Caki2 (cell line): ENCODE measurements around the gene ENO3. TPM values are rescaled to one million over a fixed set of nuclear protein-coding genes. Genes with fewer than 3 reads are reported as not detected.

Experiments used
- DNase-seq: peaks from one replicate; pipeline ENCODE4 v3.0.0-alpha.2; 2015; ENCODE audit warnings: low read depth
- in situ Hi-C: cut with HindIII; loops from 2 replicates; pipeline ENCODE4 v1.10.0; 2016; ENCODE audit warnings: low sequenced_read_pairs, low pct_unique_long_range_greater_than_20kb, mixed read lengths
- total RNA-seq: library from RNA; depleted of rRNA; stranded (reverse); fragments of >200 nt; shearing (Covaris generic); gene quantifications from 2 replicates; pipeline ENCODE4 v1.2.3, GENCODE V29; 2014; ENCODE audit warnings: low replicate concordance; rRNA removed

The ENO3 gene
- total RNA-seq, 1 experiment from 2014 or later = 4.5 TPM

GRCh38 chr17:4994081-4994595 lies 43.2 kb downstream of the ENO3 start:
- DNase-seq = no peak
- in situ Hi-C loops = no loop called here

- in situ Hi-C loops = no loop called here
- DNase-seq = peak; percentile 89
These were observed 46.5 kb downstream of the ENO3 start, which contains the start of the genes INCA1 and KIF1C for GRCh38 chr17:4997302-4998026. INCA1 (minus strand) TSS chr17:4997522; CDS start chr17:4994437, 3,085 bp downstream. KIF1C (plus strand) TSS chr17:4997950; CDS start chr17:5000247, 2,297 bp downstream.

GRCh38 chr17:4998027-4998731 lies 47.3 kb downstream of the ENO3 start:
- DNase-seq = no peak
- in situ Hi-C loops = no loop called here

- in situ Hi-C loops = no loop called here
- no peak for DNase-seq
These were observed 48.0 kb downstream of the ENO3 start for GRCh38 chr17:4998732-4999429.

GRCh38 chr17:4999430-5000093 lies 48.6 kb downstream of the ENO3 start:
- in situ Hi-C loops = no loop called here
- no peak for DNase-seq

GRCh38 chr17:5000237-5000639 lies 49.3 kb downstream of the ENO3 start:
- in situ Hi-C loops = no loop called here
- no peak for DNase-seq

GRCh38 chr17:5002121-5002788 lies 51.3 kb downstream of the ENO3 start:
- no peak for DNase-seq
- in situ Hi-C loops = no loop called here

- in situ Hi-C loops = no loop called here
- no peak for DNase-seq
These were observed 52.4 kb downstream of the ENO3 start for GRCh38 chr17:5003214-5003867.

Other genes starting within 250 kb of the ENO3 start
- 16.7 and 21.1 TPM in 2 replicates for gene PELP1, start 247.0 kb upstream of the ENO3 start, total RNA-seq
- 14.6 and 17.1 TPM in 2 replicates for gene ARRB2, start 240.5 kb upstream of the ENO3 start, total RNA-seq
- 21.8 and 23.9 TPM in 2 replicates for gene MED11, start 219.7 kb upstream of the ENO3 start, total RNA-seq
- gene ZMYND15, start 211.3 kb upstream of the ENO3 start, total RNA-seq = 0.03 and 0.09 TPM in 2 replicates
- 0.41 TPM in 1 of 2 replicates, not detected in the other for gene CXCL16, start 211.2 kb upstream of the ENO3 start, total RNA-seq
- gene TM4SF5, start 179.2 kb upstream of the ENO3 start, total RNA-seq = not detected in 2 replicates
- not detected in 2 replicates for gene VMO1, start 164.8 kb upstream of the ENO3 start, total RNA-seq
- not detected in 2 replicates for gene GLTPD2, start 162.2 kb upstream of the ENO3 start, total RNA-seq
- gene PSMB6, start 155.0 kb upstream of the ENO3 start, total RNA-seq = 205 and 277 TPM in 2 replicates
- gene PLD2, start 144.0 kb upstream of the ENO3 start, total RNA-seq = 6.1 and 31.9 TPM in 2 replicates
- 25.0 and 30.1 TPM in 2 replicates for gene MINK1, start 117.8 kb upstream of the ENO3 start, total RNA-seq
- 4.8 and 8.6 TPM in 2 replicates for gene C17orf107, start 51.6 kb upstream of the ENO3 start, total RNA-seq
- gene CHRNE, start 48.0 kb upstream of the ENO3 start, total RNA-seq = 0.09 and 0.64 TPM in 2 replicates
- gene GP1BA, start 18.8 kb upstream of the ENO3 start, total RNA-seq = not detected in 2 replicates
- gene SLC25A11, start 11.1 kb upstream of the ENO3 start, total RNA-seq = 80.0 and 89.3 TPM in 2 replicates
- 45.6 and 57.1 TPM in 2 replicates for gene RNF167, start 10.9 kb upstream of the ENO3 start, total RNA-seq
- gene PFN1, start 2.6 kb upstream of the ENO3 start, total RNA-seq = 258 and 443 TPM in 2 replicates
- 23.1 and 48.6 TPM in 2 replicates for gene SPAG7, start 16.7 kb downstream of the ENO3 start, total RNA-seq
- gene CAMTA2, start 36.6 kb downstream of the ENO3 start, total RNA-seq = 1.3 and 2.8 TPM in 2 replicates
- 0.72 and 3.3 TPM in 2 replicates for gene INCA1, start 46.4 kb downstream of the ENO3 start, total RNA-seq
- 14.1 and 44.0 TPM in 2 replicates for gene KIF1C, start 46.8 kb downstream of the ENO3 start, total RNA-seq
- not detected in 2 replicates for gene SLC52A1, start 84.3 kb downstream of the ENO3 start, total RNA-seq
- gene ZFP3, start 127.3 kb downstream of the ENO3 start, total RNA-seq = not detected in 2 replicates
- 18.0 and 18.5 TPM in 2 replicates for gene ZNF232, start 160.8 kb downstream of the ENO3 start, total RNA-seq
- gene USP6, start 164.9 kb downstream of the ENO3 start, total RNA-seq = not detected in 2 replicates
- 2.6 and 3.7 TPM in 2 replicates for gene ZNF594, start 240.7 kb downstream of the ENO3 start, total RNA-seq